Parathyroid adenoma (tissue), 2 donors: ENCODE measurements around the gene SUPT5H.

Experiments used
- H2AFZ ChIP-seq: fragments of 300-600 bp; sonication (generic); one replicate; pipeline ENCODE4 v1.7.0; 2017; ENCODE audit warnings: antibody characterized with exemption, mild to moderate bottlenecking
- H3K27ac ChIP-seq: fragments of 300-600 bp; sonication (generic); one replicate; pipeline ENCODE4 v1.7.0; 2017
- H3K27me3 ChIP-seq: fragments of 300-600 bp; sonication (generic); one replicate; pipeline ENCODE4 v1.7.0; 2017; ENCODE audit warnings: low read length; ENCODE audit not compliant: control insufficient read depth, insufficient read depth
- H3K36me3 ChIP-seq: fragments of 300-600 bp; sonication (generic); one replicate; pipeline ENCODE4 v1.7.0; 2017; ENCODE audit warnings: low read length; ENCODE audit not compliant: control insufficient read depth, insufficient read depth
- H3K4me1 ChIP-seq: fragments of 300-600 bp; sonication (generic); one replicate; pipeline ENCODE4 v1.7.0; 2017; ENCODE audit warnings: control low read depth
- H3K4me2 ChIP-seq: fragments of 300-600 bp; sonication (generic); one replicate; pipeline ENCODE4 v1.7.0; 2017; ENCODE audit warnings: low read length
- H3K4me3 ChIP-seq: fragments of 300-600 bp; sonication (generic); one replicate; pipeline ENCODE4 v1.7.0; 2017; ENCODE audit warnings: low read depth, low read length
- H3K79me2 ChIP-seq: fragments of 300-600 bp; sonication (generic); one replicate; pipeline ENCODE4 v1.7.0; 2017; ENCODE audit warnings: control low read depth
- H3K9ac ChIP-seq: fragments of 300-600 bp; sonication (generic); one replicate; pipeline ENCODE4 v1.7.0; 2017; ENCODE audit warnings: mild to moderate bottlenecking
- H3K9me3 ChIP-seq: fragments of 300-600 bp; sonication (generic); one replicate; pipeline ENCODE4 v1.7.0; 2017; ENCODE audit warnings: low read length; ENCODE audit not compliant: control insufficient read depth
- TF ChIP-seq, protein P1 (sequence below): fragments of 300-600 bp; sonication (generic); IDR thresholded peaks from one replicate; pipeline ENCODE4 v1.7.0; 2017; ENCODE audit warnings: antibody characterized with exemption, mild to moderate bottlenecking
- donor health status: primary hyperparathyroidism.

SUPT5H gene

DNA sequence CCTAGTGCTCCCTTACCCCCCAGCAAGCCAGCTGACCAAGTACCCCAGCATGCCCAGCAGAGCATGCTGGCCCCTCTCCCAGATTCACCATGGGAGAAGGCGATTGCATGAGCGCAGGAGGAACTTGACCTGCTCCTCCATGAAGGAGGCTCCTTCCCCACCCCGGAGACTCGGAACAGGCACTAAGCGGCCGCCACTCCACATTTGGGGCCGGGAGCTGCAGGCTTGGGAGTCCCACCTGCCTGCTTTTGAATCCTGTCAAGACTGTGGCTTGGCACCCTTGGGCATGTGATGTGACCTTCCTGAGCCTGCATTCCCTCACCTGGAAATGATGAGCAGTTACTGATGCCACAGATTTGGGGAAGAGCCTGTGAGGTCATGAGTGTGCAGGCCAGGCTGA, 22.6 kb downstream of the SUPT5H start:
- Histone ChIP-seq H3K4me2 (no peak overlapping the region), H3K4me1 (no peaks in the 10 kb centered on the region), H3K9me3 (no peaks in the 10 kb centered on the region), H2AFZ (no peak overlapping the region), H3K9ac (no peak overlapping the region), H3K27ac (no peak overlapping the region), H3K27me3 (no peaks in the 10 kb centered on the region), H3K4me3 (no peak overlapping the region), H3K79me2 (peaks cover 22% of the 10 kb centered on the region), H3K36me3 (no peaks in the 10 kb centered on the region)
- TF ChIP-seq, protein P1, sequence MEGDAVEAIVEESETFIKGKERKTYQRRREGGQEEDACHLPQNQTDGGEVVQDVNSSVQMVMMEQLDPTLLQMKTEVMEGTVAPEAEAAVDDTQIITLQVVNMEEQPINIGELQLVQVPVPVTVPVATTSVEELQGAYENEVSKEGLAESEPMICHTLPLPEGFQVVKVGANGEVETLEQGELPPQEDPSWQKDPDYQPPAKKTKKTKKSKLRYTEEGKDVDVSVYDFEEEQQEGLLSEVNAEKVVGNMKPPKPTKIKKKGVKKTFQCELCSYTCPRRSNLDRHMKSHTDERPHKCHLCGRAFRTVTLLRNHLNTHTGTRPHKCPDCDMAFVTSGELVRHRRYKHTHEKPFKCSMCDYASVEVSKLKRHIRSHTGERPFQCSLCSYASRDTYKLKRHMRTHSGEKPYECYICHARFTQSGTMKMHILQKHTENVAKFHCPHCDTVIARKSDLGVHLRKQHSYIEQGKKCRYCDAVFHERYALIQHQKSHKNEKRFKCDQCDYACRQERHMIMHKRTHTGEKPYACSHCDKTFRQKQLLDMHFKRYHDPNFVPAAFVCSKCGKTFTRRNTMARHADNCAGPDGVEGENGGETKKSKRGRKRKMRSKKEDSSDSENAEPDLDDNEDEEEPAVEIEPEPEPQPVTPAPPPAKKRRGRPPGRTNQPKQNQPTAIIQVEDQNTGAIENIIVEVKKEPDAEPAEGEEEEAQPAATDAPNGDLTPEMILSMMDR = no peak

DNA sequence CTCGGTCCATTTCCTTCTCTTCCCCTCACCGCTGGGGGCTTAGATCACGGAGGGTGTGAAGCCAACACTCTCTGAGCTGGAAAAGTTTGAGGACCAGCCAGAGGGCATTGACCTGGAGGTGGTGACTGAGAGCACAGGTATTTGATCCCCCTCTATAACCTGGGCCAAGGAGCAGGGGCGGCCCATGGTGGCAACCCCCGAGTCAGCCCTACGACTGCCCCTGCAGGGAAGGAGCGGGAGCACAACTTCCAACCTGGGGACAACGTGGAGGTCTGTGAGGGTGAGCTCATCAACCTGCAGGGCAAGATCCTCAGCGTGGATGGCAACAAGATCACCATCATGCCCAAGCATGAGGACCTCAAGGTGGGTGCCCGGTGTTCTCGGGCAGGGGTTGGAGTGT, 23.7 kb downstream of the SUPT5H start:
- Histone ChIP-seq H3K4me1 (no peaks in the 10 kb centered on the region), H3K4me3 (no peak overlapping the region), H3K9me3 (no peaks in the 10 kb centered on the region), H3K79me2 (peaks cover 22% of the 10 kb centered on the region), H3K36me3 (no peaks in the 10 kb centered on the region), H3K9ac (no peak overlapping the region), H3K27me3 (no peaks in the 10 kb centered on the region), H3K27ac (no peak overlapping the region), H2AFZ (no peak overlapping the region), H3K4me2 (no peak overlapping the region)
- TF ChIP-seq, protein P1 = no peak

DNA sequence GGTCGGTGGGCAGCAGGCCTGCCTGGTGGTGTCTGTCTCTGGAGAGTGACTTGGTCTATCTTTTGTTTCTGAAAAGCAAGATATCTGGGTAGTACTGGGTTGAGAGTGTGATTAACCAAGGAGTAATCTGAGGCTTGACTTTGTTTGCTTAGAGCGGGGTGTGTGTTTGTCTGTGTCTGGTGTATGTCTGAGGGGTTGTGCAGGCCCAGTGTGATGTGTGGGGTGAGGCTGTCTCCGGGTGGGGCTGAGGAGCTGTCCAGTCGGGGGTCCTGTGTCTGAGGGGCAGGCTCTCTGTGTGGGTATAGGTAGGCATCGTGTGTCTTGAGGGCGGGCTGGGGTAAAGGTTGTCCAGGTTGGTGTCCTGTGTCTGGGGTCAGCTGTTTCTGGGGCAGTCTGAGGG, 24.2 kb downstream of the SUPT5H start:
- Histone ChIP-seq H3K4me3 (no peak overlapping the region), H3K27ac (no peak overlapping the region), H3K79me2 (peaks cover 21% of the 10 kb centered on the region), H3K27me3 (no peaks in the 10 kb centered on the region), H3K4me2 (no peak overlapping the region), H3K4me1 (no peaks in the 10 kb centered on the region), H2AFZ (no peak overlapping the region), H3K36me3 (no peaks in the 10 kb centered on the region), H3K9me3 (no peaks in the 10 kb centered on the region), H3K9ac (no peak overlapping the region)
- TF ChIP-seq, protein P1 = no peak

DNA sequence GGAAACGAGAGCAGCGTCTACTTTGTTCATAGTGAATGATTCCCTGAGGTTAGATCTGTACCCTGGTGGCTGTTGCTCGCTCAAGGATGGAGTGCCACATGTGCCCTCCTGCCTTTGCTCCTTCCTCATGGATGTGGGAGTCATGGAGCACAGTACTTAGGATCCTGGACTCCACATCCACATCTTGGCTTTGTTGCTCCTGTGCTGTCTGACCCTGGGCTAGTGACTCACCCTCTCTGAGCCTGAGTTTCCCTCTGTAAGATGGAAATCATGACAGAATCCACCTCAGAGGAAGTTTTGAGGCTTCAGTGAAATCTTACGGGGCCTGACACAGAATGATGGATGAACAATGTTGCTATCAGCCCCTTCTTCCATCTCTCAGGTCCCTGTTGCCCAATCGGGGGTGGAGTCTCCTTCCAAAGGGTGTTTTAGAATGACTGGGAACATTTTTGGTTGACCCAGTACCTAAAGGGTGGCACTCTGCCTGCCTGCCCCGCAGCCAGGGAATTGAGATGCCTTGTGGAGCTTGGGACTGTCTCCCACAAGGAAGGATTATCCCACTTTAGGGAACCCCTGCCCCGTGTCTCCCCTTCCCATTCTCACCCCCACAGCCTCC, 25.4 kb downstream of the SUPT5H start:
- Histone ChIP-seq H2AFZ (no peak overlapping the region), H3K27ac (no peak overlapping the region), H3K4me2 (no peak overlapping the region), H3K9me3 (no peaks in the 10 kb centered on the region), H3K9ac (no peak overlapping the region), H3K4me3 (no peak overlapping the region), H3K27me3 (no peaks in the 10 kb centered on the region), H3K36me3 (no peaks in the 10 kb centered on the region), H3K79me2 (peaks cover 11% of the 10 kb centered on the region), H3K4me1 (no peaks in the 10 kb centered on the region)
- TF ChIP-seq, protein P1 = no peak
